ENCODE data around the gene AQP2. TPM values are rescaled to one million over a fixed set of nuclear protein-coding genes. Genes with fewer than 3 reads are reported as not detected.

AQP2 gene
- total RNA-seq, 4 donors from 2014 or later: not detected

DNA sequence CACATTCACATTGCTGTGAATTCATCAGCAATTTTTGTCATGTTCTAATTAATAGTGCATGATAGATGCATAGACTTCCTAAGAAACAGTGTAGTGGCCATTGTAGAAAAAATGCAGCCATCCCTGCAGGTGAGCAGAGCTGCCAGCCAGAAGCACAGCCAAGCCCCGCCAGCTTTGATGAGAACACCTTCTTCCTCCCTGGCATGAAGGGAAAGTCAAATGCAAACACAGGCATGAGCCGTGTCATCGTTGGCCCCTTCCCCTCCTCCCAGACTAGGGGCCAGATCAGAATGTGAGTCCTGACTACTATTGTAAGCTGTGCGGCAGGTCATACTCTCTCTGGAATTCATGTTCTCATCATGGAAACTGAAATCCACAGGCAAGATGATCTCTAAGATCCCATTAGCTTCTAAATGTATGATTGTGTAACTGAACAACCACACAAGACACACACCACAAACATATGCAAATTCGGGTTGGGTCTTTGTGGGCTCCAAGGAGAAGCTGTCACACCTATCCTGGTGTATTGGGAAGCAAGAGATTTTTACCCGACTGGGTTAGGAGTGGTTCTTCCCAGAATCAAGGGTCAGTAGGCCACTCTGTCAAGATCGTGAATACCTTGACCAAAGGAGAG lies 2.8 kb upstream of the AQP2 start:
- DNase-seq: no peak
- no peak overlapping the region for H3K27ac ChIP-seq
- H3K36me3 ChIP-seq: no peaks in the 10 kb centered on the region
- in situ Hi-C loops (cut with MboI; ENCODE audit: low sequenced_read_pairs in 4 of 4): no loop called here
- H3K4me1 ChIP-seq: no peaks in the 10 kb centered on the region
- intact Hi-C loops (cut with DNase I; ENCODE audit: low total_unique reads): no loop called here
- no peak for ATAC-seq
- no peaks in the 10 kb centered on the region for H3K9me3 ChIP-seq
- TF ChIP-seq POLR2A (IDR thresholded peaks at IDR 0.05) (no peak), CTCF (IDR thresholded peaks at IDR 0.05 in 4 of 5, conservative IDR thresholded peaks at IDR 0.05 in 1 of 5) (no peak)
- H3K4me3 ChIP-seq: no peak overlapping the region
- H3K27me3 ChIP-seq: no peaks in the 10 kb centered on the region

- in situ Hi-C loops (cut with MboI; ENCODE audit: low sequenced_read_pairs in 4 of 4) (no loop called here), intact Hi-C loops (cut with DNase I; ENCODE audit: low total_unique reads) (no loop called here)
These were observed 1.4 kb upstream of the AQP2 start for GRCh38 chr12:49948866-49949845.

GRCh38 chr12:49949866-49950265 lies 671 bp upstream of the AQP2 start:
- no peak overlapping the region for H3K4me3 ChIP-seq
- no peaks in the 10 kb centered on the region for H3K9me3 ChIP-seq
- intact Hi-C loops (cut with DNase I; ENCODE audit: low total_unique reads) (no loop called here), in situ Hi-C loops (cut with MboI; ENCODE audit: low sequenced_read_pairs in 4 of 4) (no loop called here)
- ATAC-seq (no peak), DNase-seq (no peak)
- H3K36me3 ChIP-seq: no peaks in the 10 kb centered on the region
- no peaks in the 10 kb centered on the region for H3K4me1 ChIP-seq
- TF ChIP-seq POLR2A (IDR thresholded peaks at IDR 0.05) (no peak), CTCF (IDR thresholded peaks at IDR 0.05 in 4 of 5, conservative IDR thresholded peaks at IDR 0.05 in 1 of 5) (no peak)
- H3K27ac ChIP-seq: no peak overlapping the region
- H3K27me3 ChIP-seq: peaks cover 0 to 9% (median 5%) of the 10 kb centered on the region in 3 donors

More at GRCh38 chr12:49948866-49949845, 1.4 kb upstream of the AQP2 start:
- H3K27ac ChIP-seq: no peak overlapping the region
- no peak for TF ChIP-seq POLR2A (IDR thresholded peaks at IDR 0.05)
- TF ChIP-seq CTCF (IDR thresholded peaks at IDR 0.05 in 4 of 5, conservative IDR thresholded peaks at IDR 0.05 in 1 of 5): no peak
- no peaks in the 10 kb centered on the region for H3K36me3 ChIP-seq
- H3K9me3 ChIP-seq: no peaks in the 10 kb centered on the region
- H3K4me1 ChIP-seq: no peaks in the 10 kb centered on the region
- peaks cover 0 to 3% (median 0%) of the 10 kb centered on the region in 3 donors for H3K27me3 ChIP-seq
- H3K4me3 ChIP-seq: no peak overlapping the region
- no peak for ATAC-seq
- no peak for DNase-seq

DNA sequence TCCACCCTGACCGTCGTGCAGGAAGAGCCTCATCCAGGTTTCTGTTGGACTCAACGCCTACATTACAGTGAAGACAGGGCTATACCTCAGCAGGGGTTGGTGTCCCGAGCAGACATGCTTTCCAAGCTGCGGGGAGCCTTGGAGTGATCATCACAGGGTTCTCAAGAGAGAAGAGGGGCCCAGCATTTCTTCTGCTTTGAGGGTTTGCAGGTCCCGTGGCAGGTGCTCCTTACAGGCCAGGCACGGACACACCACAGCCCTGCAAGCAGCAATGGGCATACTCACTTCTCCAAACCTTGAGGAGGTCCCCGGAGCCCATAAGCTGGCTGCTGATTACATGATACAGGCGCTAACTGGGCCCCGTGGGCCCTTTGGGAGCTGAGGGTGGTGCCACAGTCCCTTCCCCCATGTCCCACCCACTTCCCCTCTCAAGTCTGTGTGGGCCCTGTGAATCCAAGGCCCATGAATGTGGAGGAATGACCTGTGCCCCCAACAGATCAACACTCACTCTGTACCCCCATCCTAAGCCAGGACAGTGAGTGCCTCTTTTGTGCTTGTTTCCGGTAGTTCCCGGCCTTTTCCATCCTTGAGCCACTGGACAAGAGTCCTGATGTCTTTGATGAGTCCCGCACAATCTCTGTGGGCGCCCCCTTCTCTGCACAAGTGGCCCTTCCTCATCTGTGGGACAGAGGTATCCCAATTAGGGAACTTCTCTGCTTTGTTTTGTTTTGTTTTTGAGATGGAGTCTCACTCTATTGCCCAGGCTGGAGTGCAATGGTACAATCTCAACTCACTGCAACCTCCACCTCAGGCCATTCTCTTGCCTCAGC lies 1.1 kb downstream of the AQP2 start:
- no peak for DNase-seq
- Histone ChIP-seq H3K27ac (no peak overlapping the region), H3K27me3 (peaks cover 11 to 24% (median 12%) of the 10 kb centered on the region in 3 donors), H3K4me3 (no peak overlapping the region), H3K9me3 (no peaks in the 10 kb centered on the region), H3K36me3 (no peaks in the 10 kb centered on the region), H3K4me1 (no peaks in the 10 kb centered on the region)
- in situ Hi-C loops (cut with MboI; ENCODE audit: low sequenced_read_pairs in 4 of 4): no loop called here
- intact Hi-C loops (cut with DNase I; ENCODE audit: low total_unique reads): no loop called here
- no peak for ATAC-seq
- TF ChIP-seq POLR2A (IDR thresholded peaks at IDR 0.05) (no peak), CTCF (IDR thresholded peaks at IDR 0.05 in 4 of 5, conservative IDR thresholded peaks at IDR 0.05 in 1 of 5) (no peak)
